ENCODE measurements around the gene LRMDA. TPM values are rescaled to one million over a fixed set of nuclear protein-coding genes. Genes with fewer than 3 reads are reported as not detected.

Gene LRMDA
- total and polyA plus RNA-seq, 2 donors (not counting 3 experiments of a cell fraction or from before 2014, with no cell fraction given), result 9.7 to 18.0 TPM

GRCh38 chr10:76066457-76066856 is 635.0 kb downstream of the LRMDA start:
- intact Hi-C loops (cut with micrococcal nuclease) (no loop called here), dilution Hi-C loops (cut with MboI; ENCODE audit: extremely low pct_ligation_motif_present, low sequenced_read_pairs) (no loop called here)
- no peaks in the 10 kb centered on the region for H4K20me1 ChIP-seq (replicated peaks; ENCODE audit: control insufficient read depth, extremely low read depth, insufficient read depth, low read length)
- no peaks in the 10 kb centered on the region for H3K4me1 ChIP-seq (ENCODE audit: control insufficient read depth, extremely low read depth, insufficient read depth, low read length)
- no peaks in the 10 kb centered on the region for H3K27me3 ChIP-seq (ENCODE audit: control insufficient read depth in 2 of 2, insufficient read depth in 2 of 2, low read length in 2 of 2)
- no peaks in the 10 kb centered on the region for H3K36me3 ChIP-seq (ENCODE audit: control insufficient read depth in 2 of 2, extremely low read depth in 1 of 2, insufficient read depth in 2 of 2, low read length in 2 of 2)
- H3K4me3 ChIP-seq (replicated peaks in 1 of 3; ENCODE audit: insufficient read depth in 1 of 3, low read depth in 1 of 3, low read length in 3 of 3), result no peak overlapping the region
- H3K27ac ChIP-seq (ENCODE audit: insufficient read depth, low read depth, low read length), result no peak overlapping the region
- ChIA-PET POLR2A (no interaction called here), CTCF (no interaction called here)
- no peak for TF ChIP-seq EZH2 (IDR thresholded peaks at IDR 0.05; ENCODE audit: borderline replicate concordance, low read depth, low read length, severe bottlenecking)
- TF ChIP-seq POLR2AphosphoS5 (IDR thresholded peaks at IDR 0.05; ENCODE audit: insufficient read depth, low read depth, low read length), result no peak
- no peak for TF ChIP-seq FOS (IDR thresholded peaks at IDR 0.05; ENCODE audit: borderline replicate concordance, insufficient read depth, low read length)
- TF ChIP-seq CTCF (IDR thresholded peaks at IDR 0.05; ENCODE audit: extremely low read depth in 1 of 2, insufficient read depth in 1 of 2, low read depth in 1 of 2, low read length in 2 of 2), result no peak
- no peak for TF ChIP-seq MAX (IDR thresholded peaks at IDR 0.05; ENCODE audit: insufficient read depth, insufficient read length)
- no peak for TF ChIP-seq MYC (IDR thresholded peaks at IDR 0.05; ENCODE audit: low read depth, low read length)
- no peak for TF ChIP-seq JUN (IDR thresholded peaks at IDR 0.05; ENCODE audit: borderline replicate concordance, insufficient read depth, insufficient read length, low read depth)
- no peak for TF ChIP-seq POLR2A (IDR thresholded peaks at IDR 0.05; ENCODE audit: low read depth, low read length)
- no peak for TF ChIP-seq GATA2 (IDR thresholded peaks at IDR 0.05; ENCODE audit: insufficient read depth, insufficient read length, low read depth, low read length)
- H3K9ac ChIP-seq (replicated peaks; ENCODE audit: extremely low read depth, insufficient read depth, low read length), result no peak overlapping the region
- H3K9me3 ChIP-seq (replicated peaks; ENCODE audit: control insufficient read depth, insufficient read depth, low read length), result no peaks in the 10 kb centered on the region
- no peak overlapping the region for H2AFZ ChIP-seq (ENCODE audit: low read depth, low read length)
- no peak for FAIRE-seq
- DNase-seq (ENCODE audit: low read depth, low spot score), result no peak
- H3K79me2 ChIP-seq (ENCODE audit: control insufficient read depth, insufficient read depth, low read length), result no peaks in the 10 kb centered on the region
- no peak overlapping the region for H3K4me2 ChIP-seq (ENCODE audit: insufficient read depth, low read length)
- no peaks in the 10 kb centered on the region for H3K9me1 ChIP-seq (replicated peaks; ENCODE audit: control insufficient read depth, extremely low read depth, insufficient read depth, low read length)
- BruUV-seq (replicated peaks), result no TSS peak
